Lower leg skin (tissue), 3 donors: ENCODE measurements around the gene ZAR1L.
"Not testable (repeated sequence)": the region's sequence is repeated elsewhere in the genome, so short reads cannot be mapped to it uniquely, and the experiment has no call there.

Source experiments
- POLR2A ChIP-seq, 2 donors: fragments of 450-650 bp; IDR thresholded peaks; one replicate each; pipeline ENCODE4 v1.6.1; 2016 to 2017; ENCODE audit warnings: antibody characterized with exemption in 2 of 2, mild to moderate bottlenecking in 1 of 2, moderate library complexity in 1 of 2
- TF ChIP-seq, protein P1 (sequence below), 3 donors: fragments of 450-650 bp; IDR thresholded peaks; one replicate each; pipeline ENCODE4 v1.5.1; 2016; ENCODE audit warnings: antibody characterized with exemption in 3 of 3, mild to moderate bottlenecking in 3 of 3, moderate library complexity in 2 of 3

DNA sequence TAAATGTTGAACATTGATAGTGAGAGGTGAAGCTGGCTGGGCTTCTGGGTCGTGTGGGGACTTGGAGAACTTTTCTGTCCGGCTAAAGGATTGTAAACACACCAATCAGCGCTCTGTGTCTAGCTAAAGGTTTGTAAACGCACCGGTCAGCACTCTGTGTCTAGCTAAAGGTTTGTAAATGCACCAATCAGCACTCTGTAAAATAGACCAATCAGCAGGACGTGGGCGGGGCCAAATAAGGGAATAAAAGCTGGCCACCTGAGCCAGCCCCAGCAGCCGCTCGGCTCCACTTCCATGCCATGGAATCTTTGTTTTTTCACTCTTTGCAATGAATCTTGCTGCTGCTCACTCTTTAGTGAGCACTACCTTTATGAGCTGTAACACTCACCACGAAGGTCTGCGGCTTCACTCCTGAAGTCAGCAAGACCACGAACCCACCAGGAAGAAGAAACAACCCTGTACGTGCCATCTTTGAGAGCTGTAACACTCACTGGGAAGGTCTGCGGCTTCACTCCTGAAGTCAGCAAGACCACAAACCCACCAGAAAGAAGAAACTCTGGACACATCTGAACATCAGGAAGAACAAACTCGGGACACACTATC is 35.8 kb upstream of the ZAR1L start:
- TF ChIP-seq POLR2A (IDR thresholded peaks at IDR 0.05): not testable (repeated sequence)
- TF ChIP-seq, protein P1, sequence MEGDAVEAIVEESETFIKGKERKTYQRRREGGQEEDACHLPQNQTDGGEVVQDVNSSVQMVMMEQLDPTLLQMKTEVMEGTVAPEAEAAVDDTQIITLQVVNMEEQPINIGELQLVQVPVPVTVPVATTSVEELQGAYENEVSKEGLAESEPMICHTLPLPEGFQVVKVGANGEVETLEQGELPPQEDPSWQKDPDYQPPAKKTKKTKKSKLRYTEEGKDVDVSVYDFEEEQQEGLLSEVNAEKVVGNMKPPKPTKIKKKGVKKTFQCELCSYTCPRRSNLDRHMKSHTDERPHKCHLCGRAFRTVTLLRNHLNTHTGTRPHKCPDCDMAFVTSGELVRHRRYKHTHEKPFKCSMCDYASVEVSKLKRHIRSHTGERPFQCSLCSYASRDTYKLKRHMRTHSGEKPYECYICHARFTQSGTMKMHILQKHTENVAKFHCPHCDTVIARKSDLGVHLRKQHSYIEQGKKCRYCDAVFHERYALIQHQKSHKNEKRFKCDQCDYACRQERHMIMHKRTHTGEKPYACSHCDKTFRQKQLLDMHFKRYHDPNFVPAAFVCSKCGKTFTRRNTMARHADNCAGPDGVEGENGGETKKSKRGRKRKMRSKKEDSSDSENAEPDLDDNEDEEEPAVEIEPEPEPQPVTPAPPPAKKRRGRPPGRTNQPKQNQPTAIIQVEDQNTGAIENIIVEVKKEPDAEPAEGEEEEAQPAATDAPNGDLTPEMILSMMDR (IDR thresholded peaks at IDR 0.05): not testable (repeated sequence)
